ENCODE data around the gene CD44.

The CD44 gene

GRCh38 chr11:35160902-35161597 lies 22.1 kb downstream of the CD44 start:
- no peak for DNase-seq

GRCh38 chr11:35162745-35163144 lies 23.8 kb downstream of the CD44 start:
- DNase-seq, result no peak

- DNase-seq, result no peak
These were observed 24.2 kb downstream of the CD44 start for GRCh38 chr11:35163209-35163608.

- no peak for DNase-seq
These were observed 24.9 kb downstream of the CD44 start for GRCh38 chr11:35163702-35164496.

GRCh38 chr11:35165030-35165422 lies 26.1 kb downstream of the CD44 start:
- no peak for DNase-seq

- peak; percentile 83 for DNase-seq
These were observed 26.7 kb downstream of the CD44 start for GRCh38 chr11:35165423-35166368.

GRCh38 chr11:35166369-35167360 lies 27.7 kb downstream of the CD44 start:
- DNase-seq, result no peak

GRCh38 chr11:35167426-35167954 lies 28.5 kb downstream of the CD44 start:
- no peak for DNase-seq

GRCh38 chr11:35168671-35169070 lies 29.7 kb downstream of the CD44 start:
- DNase-seq, result no peak

GRCh38 chr11:35169112-35169511 lies 30.1 kb downstream of the CD44 start:
- no peak for DNase-seq

GRCh38 chr11:35169754-35170153 lies 30.8 kb downstream of the CD44 start:
- DNase-seq, result no peak

- DNase-seq, result no peak
These were observed 31.5 kb downstream of the CD44 start for GRCh38 chr11:35170503-35170902.

GRCh38 chr11:35171226-35171625 lies 32.3 kb downstream of the CD44 start:
- DNase-seq, result no peak

- no peak for DNase-seq
These were observed 34.1 kb downstream of the CD44 start for GRCh38 chr11:35173011-35173511.

GRCh38 chr11:35173616-35174566 lies 34.9 kb downstream of the CD44 start:
- DNase-seq, result no peak

GRCh38 chr11:35174666-35175065 lies 35.7 kb downstream of the CD44 start:
- DNase-seq, result no peak

- no peak for DNase-seq
These were observed 38.4 kb downstream of the CD44 start for GRCh38 chr11:35177370-35177769.

- no peak for DNase-seq
These were observed 39.3 kb downstream of the CD44 start for GRCh38 chr11:35178067-35178805.

GRCh38 chr11:35178873-35179272 lies 39.9 kb downstream of the CD44 start:
- no peak for DNase-seq
